Fibroblast of skin of back (primary cell): ENCODE data around the gene SV2C.
"Not testable (repeated sequence)": the region's sequence is repeated elsewhere in the genome, so short reads cannot be mapped to it uniquely, and the experiment has no call there.

Experiments used
- DNase-seq: peaks from one replicate; pipeline ENCODE4 v3.0.0-alpha.2; 2013

SV2C gene

GRCh38 chr5:76351176-76351575 is 268.0 kb downstream of the SV2C start:
- DNase-seq: no peak

DNA sequence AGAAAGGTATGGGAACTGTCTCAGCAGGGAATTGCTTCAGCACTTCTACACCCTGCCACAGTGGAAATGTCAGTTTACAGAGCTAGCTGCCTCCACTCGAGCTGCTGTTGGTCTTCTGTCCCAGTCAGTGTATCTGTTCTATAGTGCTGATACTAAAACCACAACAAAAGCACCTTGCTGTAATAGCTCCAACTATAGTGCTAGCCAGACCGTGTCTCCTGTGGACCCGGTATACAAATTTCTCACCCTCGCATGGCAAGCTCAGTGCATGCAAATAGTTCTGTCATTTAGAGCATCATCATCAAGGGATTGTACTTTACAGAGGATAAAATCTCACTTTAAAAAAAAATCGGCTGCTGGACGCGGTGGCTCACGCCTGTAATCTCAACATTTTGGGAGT is 268.4 kb downstream of the SV2C start:
- no peak for DNase-seq

- no peak for DNase-seq
Measured at GRCh38 chr5:76356887-76357286, 273.7 kb downstream of the SV2C start.

DNA sequence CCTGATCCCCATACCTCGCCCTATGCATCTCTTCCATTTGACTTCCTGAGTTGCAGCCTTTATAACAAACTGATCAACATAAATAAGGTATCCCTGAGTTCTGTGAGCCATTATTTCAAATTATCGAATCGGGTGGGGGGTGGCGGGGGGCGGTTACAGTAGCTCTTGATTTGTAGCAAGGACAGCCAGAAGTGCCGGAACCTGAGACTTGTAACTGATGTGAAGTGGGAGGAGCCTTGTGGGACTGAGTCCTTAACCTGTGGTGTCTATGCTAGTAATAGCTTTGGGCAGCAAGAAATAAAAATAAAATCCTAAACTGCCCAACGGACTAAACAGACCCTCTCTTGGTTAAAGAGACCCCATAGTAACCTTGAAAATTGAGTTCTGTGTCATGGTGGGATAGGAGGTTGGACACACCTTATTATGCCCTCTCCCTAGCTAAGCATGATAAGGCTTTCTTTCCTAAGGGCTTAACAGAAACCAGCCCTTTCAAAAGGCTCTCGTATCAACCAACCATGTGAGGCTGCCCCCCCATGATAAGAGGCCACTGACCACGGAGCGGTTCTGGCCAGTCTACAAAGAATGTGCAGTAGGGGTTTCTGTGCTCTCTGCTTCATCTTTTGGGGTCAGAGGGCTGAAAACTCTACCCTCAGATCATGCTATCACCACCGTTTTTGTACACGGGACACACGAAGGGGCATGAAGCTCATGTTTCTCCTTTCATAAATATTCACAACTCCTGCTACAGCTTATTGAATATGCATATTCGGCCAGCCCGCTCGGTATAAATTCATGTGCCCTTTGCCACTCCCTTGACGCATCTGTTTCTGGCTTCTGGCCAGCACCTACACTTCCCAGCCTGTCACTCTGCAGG is 280.4 kb downstream of the SV2C start:
- no peak for DNase-seq

DNA sequence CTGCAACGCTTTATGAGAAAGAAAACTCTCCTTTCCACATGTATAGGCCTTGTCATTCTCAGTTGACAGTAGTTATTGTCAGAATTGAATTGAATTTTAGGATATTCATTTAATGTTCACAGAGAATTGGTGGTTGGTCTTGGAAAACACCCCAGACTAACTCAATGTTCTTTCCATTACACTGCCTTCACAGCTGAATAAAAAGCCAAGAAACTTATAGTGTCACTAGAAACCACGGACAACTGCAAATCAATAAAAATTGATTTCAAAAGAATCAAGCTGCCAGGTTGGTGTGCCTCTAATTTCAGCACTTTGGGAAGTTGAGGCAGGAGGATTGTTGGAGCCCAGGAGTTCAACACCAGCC is 281.0 kb downstream of the SV2C start:
- no peak for DNase-seq

- no peak for DNase-seq
Measured at GRCh38 chr5:76365561-76365960, 282.4 kb downstream of the SV2C start.

DNA sequence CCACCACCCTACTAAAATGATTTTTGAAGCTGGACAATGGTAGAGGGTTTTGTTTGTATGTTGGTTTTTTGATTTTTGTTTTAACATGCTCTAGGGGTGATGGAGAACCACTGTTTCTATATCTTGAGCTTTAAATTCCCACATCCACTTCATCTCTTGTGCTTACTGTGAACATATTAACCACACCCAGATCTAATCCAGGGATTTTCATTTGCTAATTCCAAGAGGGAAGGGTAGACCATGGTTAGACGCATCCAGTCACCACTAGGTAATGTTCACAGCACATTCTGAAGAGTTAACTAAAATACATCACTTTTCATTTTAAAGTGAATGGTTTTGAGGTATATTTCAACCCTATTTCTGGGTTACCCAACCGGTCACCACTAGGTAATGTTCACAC is 283.4 kb downstream of the SV2C start:
- no peak for DNase-seq

DNA sequence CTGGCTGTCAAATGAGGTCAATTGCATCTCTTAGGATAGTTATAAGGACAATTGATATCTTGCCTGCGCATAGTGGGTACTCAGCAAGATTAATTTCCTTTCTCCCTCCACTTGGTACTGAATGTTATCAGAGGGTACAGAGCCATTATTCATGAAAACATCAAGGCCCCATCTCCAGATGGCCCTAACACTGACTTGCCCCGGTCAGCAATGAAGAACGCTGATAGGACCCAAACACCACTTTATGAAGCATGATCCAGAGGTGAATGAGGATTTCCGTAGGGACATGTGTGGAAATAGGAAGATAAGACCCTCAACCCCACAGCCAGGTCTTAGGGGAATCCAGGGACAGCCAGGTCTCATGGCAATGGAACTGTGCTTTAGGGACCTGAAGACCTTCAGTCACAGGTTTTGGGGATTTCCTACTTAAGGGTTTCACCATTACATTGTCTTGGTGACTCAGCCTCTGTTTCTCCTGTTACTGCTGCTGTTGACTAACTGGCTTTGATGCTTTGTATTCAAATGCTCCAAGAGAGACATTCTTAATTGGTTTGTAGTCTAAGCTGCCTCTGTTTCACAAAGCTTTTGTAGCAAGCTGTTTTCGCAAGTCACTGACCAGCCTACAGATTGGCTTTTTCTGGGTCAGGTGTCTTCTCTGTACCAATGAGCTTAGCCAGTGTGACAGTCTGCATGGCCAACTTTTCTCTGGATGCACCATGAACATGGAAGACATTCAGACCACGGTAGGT is 284.6 kb downstream of the SV2C start:
- DNase-seq: no peak

DNA sequence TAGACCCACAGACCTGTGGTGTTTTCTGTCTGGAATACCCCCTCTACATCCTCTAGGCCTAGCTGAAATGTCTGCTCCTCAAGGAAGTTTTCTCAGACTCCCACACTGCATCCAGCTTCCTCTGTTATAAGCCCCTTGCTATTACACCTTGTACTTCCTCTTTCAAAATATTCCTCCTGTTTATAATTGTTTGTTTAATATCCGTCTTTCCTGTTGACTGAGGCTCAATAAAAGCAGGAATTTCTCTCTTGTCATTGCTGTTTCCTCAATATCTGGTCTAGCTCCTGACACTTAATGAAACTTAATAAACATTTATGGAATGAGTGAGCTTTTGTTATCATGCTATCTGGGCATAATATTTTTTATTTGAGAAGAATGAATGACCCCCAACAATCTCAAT is 285.8 kb downstream of the SV2C start:
- DNase-seq: no peak

DNA sequence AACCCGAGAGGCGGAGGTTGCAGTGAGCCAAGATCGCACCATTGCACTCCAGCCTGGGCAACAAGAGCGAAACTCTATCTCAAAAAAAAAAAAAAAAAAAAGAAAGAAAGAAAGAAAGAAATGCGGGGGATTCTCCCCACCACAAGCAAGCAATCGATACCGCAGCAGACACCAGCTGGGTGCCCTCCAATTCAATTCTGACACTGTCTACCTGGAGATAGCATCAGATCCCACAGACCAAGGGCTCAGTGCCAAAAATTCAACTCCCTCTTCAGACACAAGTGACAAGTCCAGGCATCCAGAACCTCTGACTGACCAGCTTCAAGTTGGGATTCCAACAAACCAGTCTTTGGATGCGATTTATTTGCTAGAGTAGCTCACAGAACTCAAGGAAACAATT is 286.5 kb downstream of the SV2C start:
- not testable (repeated sequence) for DNase-seq

GRCh38 chr5:76371960-76372322 is 288.8 kb downstream of the SV2C start:
- no peak for DNase-seq

GRCh38 chr5:76372323-76373054 is 289.3 kb downstream of the SV2C start:
- peak; percentile 96 for DNase-seq

DNA sequence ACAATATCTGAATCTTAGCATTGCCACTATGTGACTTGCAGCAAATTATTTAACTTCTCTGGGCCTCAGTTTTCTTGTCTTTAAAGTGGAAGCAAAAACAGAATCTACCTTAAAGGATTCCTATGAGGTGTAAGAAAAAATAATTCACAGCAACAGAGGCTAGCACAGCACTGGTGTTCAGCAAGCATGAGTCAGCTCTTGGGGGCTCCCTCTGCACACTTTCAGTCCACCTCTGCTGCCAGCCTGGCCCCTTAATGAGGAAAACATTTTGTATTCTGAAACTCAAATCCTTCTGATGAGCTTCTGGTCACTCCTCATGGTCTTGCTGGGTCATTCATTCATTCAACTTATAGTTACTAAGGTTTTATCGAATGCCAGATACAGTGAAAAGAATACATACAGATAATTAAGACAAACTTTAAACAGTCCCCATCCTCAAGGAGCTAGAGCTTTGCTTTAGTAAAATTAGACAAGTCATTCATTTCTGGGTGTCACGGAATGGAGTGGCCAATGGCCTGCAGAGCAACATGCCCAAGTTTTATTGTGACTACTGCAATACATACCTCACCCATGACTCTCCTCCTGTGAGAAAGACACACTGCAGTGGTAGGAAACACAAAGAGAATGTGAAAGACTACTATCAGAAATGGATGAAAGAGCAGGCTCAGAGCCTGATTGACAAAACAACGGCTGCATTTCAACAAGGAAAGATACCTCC is 293.1 kb downstream of the SV2C start:
- DNase-seq: peak; percentile 78

DNA sequence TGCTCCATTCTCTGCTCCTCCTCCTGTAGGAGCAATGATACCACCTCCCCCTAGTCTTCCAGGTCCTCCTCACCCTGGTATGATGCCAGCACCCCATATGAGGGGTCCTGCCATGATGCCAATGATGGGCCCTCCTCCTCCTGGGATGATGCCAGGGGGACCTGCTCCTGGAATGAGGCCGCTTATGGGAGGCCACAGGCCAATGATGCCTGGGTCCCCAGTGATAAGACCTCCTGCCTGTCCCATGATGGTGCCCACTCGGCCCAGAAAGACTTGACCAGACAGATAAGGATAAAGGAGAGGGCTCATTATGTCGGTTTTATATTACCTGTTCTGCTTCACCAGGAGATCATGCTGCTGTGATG is 293.7 kb downstream of the SV2C start:
- no peak for DNase-seq

GRCh38 chr5:76378355-76378754 is 295.2 kb downstream of the SV2C start:
- DNase-seq: no peak

DNA sequence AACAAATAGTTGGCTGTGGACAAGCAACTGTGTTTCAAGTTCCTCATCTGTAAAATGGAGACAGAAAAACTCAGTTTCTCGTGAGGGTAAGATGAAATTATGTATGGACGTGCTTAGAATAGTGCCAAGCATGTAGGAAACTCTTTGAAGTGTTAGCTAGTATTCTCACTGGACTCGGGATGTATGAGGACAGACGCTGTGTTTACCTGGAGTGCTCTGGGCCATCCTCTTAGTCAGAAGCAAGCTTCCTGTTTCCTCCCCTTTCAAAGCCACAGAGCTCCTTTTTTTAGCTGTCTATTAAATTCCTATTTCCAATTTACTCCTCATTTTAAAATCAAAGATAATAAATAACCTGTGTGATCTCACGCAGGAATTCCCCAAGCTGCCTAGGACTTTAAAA is 296.1 kb downstream of the SV2C start:
- no peak for DNase-seq

GRCh38 chr5:76379855-76380254 is 296.7 kb downstream of the SV2C start:
- no peak for DNase-seq

DNA sequence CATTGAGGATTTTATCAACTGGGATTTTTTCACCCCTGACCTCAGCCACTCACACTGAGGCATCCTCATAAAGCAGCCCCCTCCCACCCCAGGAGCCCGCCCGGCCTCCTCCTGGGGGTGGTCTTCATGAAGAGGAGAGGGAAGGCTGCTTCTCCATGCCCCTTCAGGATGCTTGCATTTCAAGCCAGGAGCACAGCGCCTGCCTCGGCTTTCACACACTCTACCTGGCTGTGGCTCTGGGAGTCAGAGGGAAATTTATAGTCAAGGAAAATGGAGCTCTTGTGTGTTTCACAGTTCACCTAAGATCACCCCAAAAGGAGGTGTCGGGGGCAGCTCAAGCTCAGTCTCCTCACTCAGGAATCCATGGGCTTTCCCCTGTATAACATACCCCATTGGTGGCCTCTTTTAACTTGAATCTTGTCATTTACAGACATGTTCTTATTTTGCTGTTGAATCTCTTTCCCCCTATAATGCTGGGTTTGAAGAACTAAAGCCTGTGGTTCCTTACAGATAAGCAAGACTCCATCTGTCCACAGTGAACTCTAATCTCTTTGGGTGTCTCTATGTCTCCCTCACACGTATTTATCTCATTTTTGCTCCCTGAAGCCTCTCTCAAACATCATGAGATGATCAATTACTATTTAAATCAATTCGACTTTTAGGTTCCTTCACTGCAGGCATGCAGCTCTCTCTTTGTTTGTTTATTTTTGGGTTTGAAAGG is 297.3 kb downstream of the SV2C start:
- no peak for DNase-seq

- DNase-seq: no peak
Measured at GRCh38 chr5:76383126-76383832, 300.1 kb downstream of the SV2C start.

DNA sequence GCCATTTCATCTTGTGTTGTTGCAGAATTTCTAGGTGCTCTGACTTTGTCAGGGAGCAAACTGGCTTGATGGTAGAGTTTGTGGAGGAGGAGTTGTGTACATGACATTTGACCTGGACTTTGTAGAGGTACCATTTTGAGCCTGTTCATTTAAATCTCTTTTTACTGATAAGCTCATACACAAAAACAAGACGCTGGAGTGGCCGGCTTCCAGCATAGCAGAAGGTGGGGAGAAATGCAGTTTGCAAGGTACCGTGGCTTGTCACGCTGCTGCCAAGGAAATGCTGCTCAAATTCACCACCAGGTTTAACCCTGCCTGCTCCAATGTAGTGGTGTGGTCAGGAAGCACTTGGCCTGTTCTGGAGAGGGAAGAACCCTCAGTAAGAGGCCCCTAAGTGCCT is 301.0 kb downstream of the SV2C start:
- DNase-seq: no peak

- no peak for DNase-seq
Measured at GRCh38 chr5:76384705-76385104, 301.5 kb downstream of the SV2C start.

GRCh38 chr5:76385540-76385939 is 302.4 kb downstream of the SV2C start:
- DNase-seq: no peak
